NT2/D1 (cell line): ENCODE data around the gene NIBAN1.
"Not testable (repeated sequence)": the region's sequence is repeated elsewhere in the genome, so short reads cannot be mapped to it uniquely, and the experiment has no call there.

ENCODE experiments used
- DNase-seq: peaks from one replicate; pipeline ENCODE4 v3.0.0-alpha.2; 2011; ENCODE audit warnings: low read depth, low spot score
- H3K27me3 ChIP-seq: 2 replicates; pipeline ENCODE4 v1.6.0; 2011; ENCODE audit warnings: mild to moderate bottlenecking; ENCODE audit not compliant: insufficient read length, insufficient read depth
- H3K36me3 ChIP-seq: 2 replicates; pipeline ENCODE4 v1.6.1; 2011; ENCODE audit warnings: mild to moderate bottlenecking, low read length, mixed read lengths; ENCODE audit not compliant: insufficient read depth, insufficient read length
- H3K4me1 ChIP-seq: 2 replicates; pipeline ENCODE4 v1.5.1; 2011; ENCODE audit not compliant: insufficient read depth, insufficient read length
- H3K4me3 ChIP-seq: 2 replicates; pipeline ENCODE4 v1.5.1; 2011; ENCODE audit warnings: low read depth; ENCODE audit not compliant: insufficient read length
- H3K9ac ChIP-seq: 2 replicates; pipeline ENCODE4 v1.6.0; 2011; ENCODE audit warnings: low read depth; ENCODE audit not compliant: insufficient read length
- H3K9me3 ChIP-seq: 2 replicates; pipeline ENCODE4 v1.5.1; 2011; ENCODE audit warnings: mild to moderate bottlenecking, low read length; ENCODE audit not compliant: insufficient read depth
- SUZ12 ChIP-seq: IDR thresholded peaks from 2 replicates; pipeline ENCODE4 v1.6.1; 2011; ENCODE audit not compliant: insufficient read length, insufficient read depth; ENCODE audit errors: extremely low read depth
- YY1 ChIP-seq: IDR thresholded peaks from 2 replicates; pipeline ENCODE4 v1.6.1; 2011; ENCODE audit not compliant: insufficient read length, insufficient read depth
- ZNF274 ChIP-seq: IDR thresholded peaks from 2 replicates; pipeline ENCODE4 v1.6.1; 2011; ENCODE audit warnings: mild to moderate bottlenecking, low read depth, low read length

Gene NIBAN1

GRCh38 chr1:185008838-185009237 is 34.5 kb upstream of the NIBAN1 start:
- TF ChIP-seq ZNF274: no peak
- no peak for TF ChIP-seq YY1
- TF ChIP-seq SUZ12: no peak
- H3K36me3 ChIP-seq: no peaks in the 10 kb centered on the region
- DNase-seq: no peak

GRCh38 chr1:185001312-185001880 is 27.1 kb upstream of the NIBAN1 start:
- not testable (repeated sequence) for H3K27me3 ChIP-seq, H3K4me3 ChIP-seq, H3K9ac ChIP-seq, H3K36me3 ChIP-seq, DNase-seq, H3K4me1 ChIP-seq
- H3K9me3 ChIP-seq: peaks cover 11% of the 10 kb centered on the region; the same call in 1 of the 2 replicates

More at GRCh38 chr1:185008838-185009237, 34.5 kb upstream of the NIBAN1 start:
- Histone ChIP-seq H3K9me3 (no peaks in the 10 kb centered on the region), H3K4me1 (no peaks in the 10 kb centered on the region), H3K27me3 (no peaks in the 10 kb centered on the region), H3K4me3 (no peak overlapping the region), H3K9ac (no peak overlapping the region)

- not testable (repeated sequence) for H3K27me3 ChIP-seq, H3K4me1 ChIP-seq, H3K4me3 ChIP-seq, H3K9ac ChIP-seq, DNase-seq, H3K36me3 ChIP-seq
- H3K9me3 ChIP-seq: peaks cover 11% of the 10 kb centered on the region; the same call in 1 of the 2 replicates
These were observed 25.7 kb upstream of the NIBAN1 start for GRCh38 chr1:184999974-185000373.

- Histone ChIP-seq H3K27me3 (no peaks in the 10 kb centered on the region), H3K9ac (no peak overlapping the region), H3K4me3 (no peak overlapping the region), H3K4me1 (no peaks in the 10 kb centered on the region), H3K36me3 (no peaks in the 10 kb centered on the region), H3K9me3 (no peaks in the 10 kb centered on the region)
- DNase-seq: no peak
- TF ChIP-seq ZNF274 (no peak), YY1 (no peak), SUZ12 (no peak)
These were observed 20.0 kb upstream of the NIBAN1 start for GRCh38 chr1:184994301-184994700.

GRCh38 chr1:184992271-184992670 is 18.0 kb upstream of the NIBAN1 start:
- no peaks in the 10 kb centered on the region for H3K4me1 ChIP-seq
- no peaks in the 10 kb centered on the region for H3K9me3 ChIP-seq
- no peak for DNase-seq
- no peak overlapping the region for H3K9ac ChIP-seq
- no peak overlapping the region for H3K4me3 ChIP-seq
- TF ChIP-seq YY1: no peak
- no peak for TF ChIP-seq ZNF274
- no peak for TF ChIP-seq SUZ12
- H3K36me3 ChIP-seq: no peaks in the 10 kb centered on the region
- no peaks in the 10 kb centered on the region for H3K27me3 ChIP-seq

GRCh38 chr1:184990204-184990603 is 15.9 kb upstream of the NIBAN1 start:
- Histone ChIP-seq H3K9ac (no peak overlapping the region), H3K27me3 (no peaks in the 10 kb centered on the region), H3K9me3 (no peaks in the 10 kb centered on the region), H3K36me3 (no peaks in the 10 kb centered on the region), H3K4me3 (no peak overlapping the region), H3K4me1 (no peaks in the 10 kb centered on the region)
- DNase-seq: no peak
- TF ChIP-seq ZNF274 (no peak), SUZ12 (no peak), YY1 (no peak)

- H3K27me3 ChIP-seq: no peaks in the 10 kb centered on the region
- no peaks in the 10 kb centered on the region for H3K9me3 ChIP-seq
- H3K9ac ChIP-seq: no peak overlapping the region
- TF ChIP-seq YY1 (no peak), ZNF274 (no peak), SUZ12 (no peak)
- H3K36me3 ChIP-seq: no peaks in the 10 kb centered on the region
- H3K4me1 ChIP-seq: no peaks in the 10 kb centered on the region
- no peak for DNase-seq
- H3K4me3 ChIP-seq: no peak overlapping the region
These were observed 14.2 kb upstream of the NIBAN1 start for GRCh38 chr1:184988506-184988905.

GRCh38 chr1:184987696-184988095 is 13.4 kb upstream of the NIBAN1 start:
- Histone ChIP-seq H3K4me1 (no peaks in the 10 kb centered on the region), H3K36me3 (no peaks in the 10 kb centered on the region), H3K4me3 (no peak overlapping the region), H3K9me3 (no peaks in the 10 kb centered on the region), H3K27me3 (no peaks in the 10 kb centered on the region), H3K9ac (no peak overlapping the region)
- no peak for DNase-seq
- TF ChIP-seq SUZ12 (no peak), YY1 (no peak), ZNF274 (no peak)
